Colon (tissue), 2 donors: Measurements from ENCODE around the gene CDC42BPA.

Experiments
- FAIRE-seq: peaks from 2 replicates; lab custom pipeline; 2012; peaks lifted over from hg19 to GRCh38; lab: Jason Lieb, UNC
- donor health status: control.
- donor health status: control.

CDC42BPA gene

DNA sequence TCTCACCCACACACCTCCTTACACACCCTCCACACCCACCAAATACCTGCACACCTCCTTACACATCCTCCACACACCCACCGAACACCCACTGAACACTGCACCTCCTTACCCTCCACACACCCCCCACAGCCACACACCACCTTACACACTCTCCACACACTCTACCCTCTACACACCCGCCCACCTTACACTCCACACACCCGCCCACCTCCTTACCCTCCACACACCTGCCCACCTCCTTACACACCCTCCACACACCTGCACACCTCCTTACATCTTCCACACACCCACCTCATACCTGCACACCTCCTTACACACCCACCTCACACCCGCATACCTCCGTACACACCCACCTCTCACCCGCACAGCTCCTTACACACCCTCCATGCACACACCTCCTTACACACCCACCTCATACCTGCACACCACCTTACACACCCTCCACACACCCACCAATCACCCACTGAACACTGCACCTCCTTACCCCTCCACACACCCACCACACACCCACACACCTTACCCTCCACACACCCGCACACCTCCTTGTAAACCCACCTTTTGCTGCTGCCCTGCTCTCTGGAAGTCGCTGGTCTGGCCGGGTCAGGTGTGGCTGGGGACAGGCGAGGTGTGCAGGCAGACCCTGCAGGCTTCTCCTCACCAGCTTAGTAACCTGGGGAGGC, 339.7 kb downstream of the CDC42BPA start:
- no peak for FAIRE-seq

DNA sequence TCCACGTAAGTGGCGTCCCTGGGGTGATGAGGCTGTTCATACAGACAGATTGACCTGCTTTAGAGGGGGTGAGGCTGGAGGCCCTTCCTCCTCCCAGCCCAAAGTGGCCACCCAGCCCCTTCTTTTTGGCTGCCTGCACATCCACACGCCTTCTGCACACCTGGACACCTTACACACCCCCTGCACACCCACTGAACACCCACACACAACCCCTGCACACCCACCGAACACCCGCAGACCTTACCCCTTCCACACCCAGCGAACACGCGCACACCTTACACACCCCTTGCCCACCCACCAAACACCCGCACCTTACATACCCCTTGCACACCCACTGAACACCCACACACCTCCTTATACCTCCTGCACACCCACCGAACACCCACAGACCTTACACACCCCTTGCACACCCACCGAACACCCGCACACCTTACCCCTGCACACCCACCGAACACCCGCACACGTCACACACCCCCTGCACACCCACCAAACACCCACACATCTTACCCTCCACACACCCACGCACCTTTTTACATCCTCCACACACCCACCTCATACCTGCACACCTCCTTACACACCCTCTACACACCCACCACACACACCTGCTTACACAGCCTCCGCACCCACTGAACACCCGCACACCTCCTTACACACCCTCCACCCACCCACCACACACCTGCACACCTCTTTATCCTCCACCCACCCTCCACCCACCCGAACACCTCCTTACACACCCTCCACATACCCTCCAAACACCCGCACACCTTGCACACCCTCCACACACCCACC, 340.5 kb downstream of the CDC42BPA start:
- no peak for FAIRE-seq

DNA sequence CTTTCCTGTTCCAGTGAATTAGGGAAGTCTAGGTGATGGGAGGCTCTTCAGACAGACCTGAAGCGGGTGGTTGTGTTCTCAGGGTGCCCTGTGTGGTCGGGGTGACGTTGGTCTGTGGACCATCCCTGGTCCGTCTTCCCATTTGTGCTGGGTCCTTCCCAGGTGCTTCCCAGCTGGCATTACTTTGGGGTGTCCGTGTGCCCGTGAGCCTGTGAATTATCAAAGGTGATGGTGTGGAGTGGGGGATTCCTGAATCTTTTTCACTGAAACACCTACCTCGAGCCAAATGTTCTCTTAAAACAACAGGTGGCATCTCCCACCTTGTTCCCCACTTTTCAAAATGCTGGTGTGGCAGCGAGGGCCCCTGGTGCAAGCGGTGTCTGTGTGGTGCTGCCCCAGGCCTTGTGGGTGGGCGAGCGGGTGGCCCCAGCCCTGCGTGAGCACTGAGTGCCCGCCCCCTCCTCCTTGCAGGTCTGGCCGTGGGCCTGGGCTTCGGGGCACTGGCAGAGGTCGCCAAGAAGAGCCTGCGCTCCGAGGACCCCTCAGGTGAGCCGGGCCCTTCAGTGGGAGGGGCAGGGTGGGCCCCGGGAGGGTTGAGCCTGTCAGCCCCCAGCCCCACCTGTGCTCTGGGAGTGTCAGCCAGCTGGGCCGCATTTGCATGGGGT, 341.2 kb downstream of the CDC42BPA start:
- no peak for FAIRE-seq

DNA sequence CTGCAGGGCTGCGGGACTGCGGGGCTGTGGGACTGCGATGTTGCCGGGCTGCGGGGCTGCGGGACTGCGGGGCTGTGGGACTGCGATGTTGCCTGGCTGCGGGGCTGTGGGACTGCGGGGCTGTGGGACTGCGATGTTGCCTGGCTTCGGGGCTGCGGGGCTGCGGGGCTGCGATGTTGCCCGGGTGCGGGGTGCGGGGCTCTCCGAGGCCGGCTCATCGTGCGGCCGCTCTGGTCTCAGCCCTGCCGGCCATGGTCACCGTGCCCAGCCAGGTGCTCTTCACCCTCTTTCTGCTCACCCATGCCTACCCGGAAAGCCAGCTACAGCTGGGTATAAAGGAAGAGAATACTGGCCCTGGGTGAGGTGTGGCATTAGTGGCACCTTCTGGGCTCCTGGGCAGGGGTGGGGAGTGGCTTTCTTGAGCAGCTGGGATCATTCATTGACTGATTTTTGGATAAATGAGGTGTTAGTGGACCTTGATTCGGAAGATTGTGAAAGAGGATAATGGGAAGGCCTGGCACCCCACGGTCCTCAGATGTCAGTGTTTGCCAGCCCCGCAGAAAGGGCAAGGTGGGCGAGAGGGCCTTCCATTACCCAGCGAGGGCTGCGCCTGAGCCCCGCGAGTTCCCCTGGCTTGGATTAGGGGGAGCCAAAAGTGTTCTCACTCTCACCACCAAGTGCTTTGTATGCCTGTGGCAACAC, 341.9 kb downstream of the CDC42BPA start:
- no peak for FAIRE-seq

DNA sequence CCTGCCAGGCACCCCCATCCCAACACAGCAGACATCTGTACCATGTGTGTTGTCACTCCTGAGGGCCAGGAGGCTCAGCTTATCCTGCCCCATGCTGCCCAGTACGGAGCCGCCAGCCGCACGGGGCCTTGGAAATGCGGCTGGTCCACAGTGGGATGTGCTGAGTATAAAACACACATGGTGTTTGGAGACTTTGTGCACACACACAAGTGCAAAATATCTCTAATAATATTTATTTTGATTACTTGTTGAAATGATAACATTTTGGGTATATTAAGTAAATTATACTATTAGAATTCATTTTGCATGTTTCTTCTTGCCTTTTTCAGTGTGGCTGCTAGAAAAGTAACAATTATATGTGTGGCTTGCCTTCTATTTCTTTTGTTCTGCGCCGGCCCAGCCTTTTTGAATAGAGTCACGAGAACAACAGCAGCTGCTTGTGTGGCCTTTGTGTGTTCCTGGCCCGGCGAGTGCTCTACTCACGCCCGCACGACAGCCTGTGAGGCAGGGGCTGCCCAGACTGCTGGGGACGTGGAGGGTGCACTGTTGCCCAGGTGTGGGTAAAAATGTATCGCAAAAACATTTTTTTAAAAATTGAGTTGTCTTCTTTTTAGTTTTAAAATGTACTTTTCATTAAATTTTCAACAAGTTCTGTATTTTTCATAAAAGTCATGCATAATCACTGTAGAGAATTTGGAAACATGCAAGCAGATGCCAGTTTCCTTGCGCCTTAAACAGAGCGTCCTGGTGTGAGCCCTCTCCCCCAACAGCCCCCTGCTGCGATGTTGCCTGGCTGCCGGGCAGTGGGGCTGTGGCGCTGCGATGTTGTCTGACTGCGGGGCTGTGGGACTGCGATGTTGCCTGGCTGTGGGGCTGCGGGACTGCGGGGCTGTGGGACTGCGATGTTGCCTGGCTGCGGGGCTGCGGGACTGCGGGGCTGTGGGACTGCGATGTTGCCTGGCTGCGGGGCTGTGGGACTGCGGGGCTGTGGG, 342.7 kb downstream of the CDC42BPA start:
- no peak for FAIRE-seq

DNA sequence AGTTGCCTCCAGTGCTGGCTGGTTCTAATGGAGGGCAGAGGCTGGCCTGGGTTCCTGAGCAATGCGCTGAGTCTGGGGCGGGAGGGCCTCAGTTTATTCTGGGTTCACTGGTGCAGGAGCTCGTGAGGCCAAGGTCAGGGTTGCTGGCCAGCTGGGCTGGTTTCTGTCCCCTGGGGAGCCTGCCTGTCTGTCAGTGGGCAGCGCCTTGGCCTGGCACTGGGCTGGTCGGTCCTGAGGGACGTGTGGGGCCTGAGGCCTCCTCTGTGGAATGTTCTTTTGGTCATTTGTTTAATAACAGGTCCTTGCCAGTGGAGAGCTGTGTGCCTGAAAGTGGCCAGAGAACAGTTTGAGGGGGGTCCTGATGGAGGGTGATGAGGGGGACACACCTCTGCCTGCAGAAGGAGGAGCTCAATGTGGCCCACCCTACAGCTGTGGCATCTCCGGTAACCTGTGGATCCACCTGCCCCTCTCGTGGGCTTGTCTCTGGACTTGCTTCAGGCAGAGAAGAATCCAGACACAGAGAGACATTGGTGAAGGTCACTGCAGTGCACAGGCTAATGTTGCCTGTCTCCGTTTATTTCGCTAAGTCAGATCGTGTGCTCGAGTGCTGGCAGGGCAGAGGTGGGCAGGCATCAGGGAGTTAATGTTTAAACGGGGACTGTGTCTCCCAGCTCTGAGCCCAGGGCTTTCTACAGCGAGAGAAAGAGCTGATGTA, 343.6 kb downstream of the CDC42BPA start:
- no peak for FAIRE-seq

DNA sequence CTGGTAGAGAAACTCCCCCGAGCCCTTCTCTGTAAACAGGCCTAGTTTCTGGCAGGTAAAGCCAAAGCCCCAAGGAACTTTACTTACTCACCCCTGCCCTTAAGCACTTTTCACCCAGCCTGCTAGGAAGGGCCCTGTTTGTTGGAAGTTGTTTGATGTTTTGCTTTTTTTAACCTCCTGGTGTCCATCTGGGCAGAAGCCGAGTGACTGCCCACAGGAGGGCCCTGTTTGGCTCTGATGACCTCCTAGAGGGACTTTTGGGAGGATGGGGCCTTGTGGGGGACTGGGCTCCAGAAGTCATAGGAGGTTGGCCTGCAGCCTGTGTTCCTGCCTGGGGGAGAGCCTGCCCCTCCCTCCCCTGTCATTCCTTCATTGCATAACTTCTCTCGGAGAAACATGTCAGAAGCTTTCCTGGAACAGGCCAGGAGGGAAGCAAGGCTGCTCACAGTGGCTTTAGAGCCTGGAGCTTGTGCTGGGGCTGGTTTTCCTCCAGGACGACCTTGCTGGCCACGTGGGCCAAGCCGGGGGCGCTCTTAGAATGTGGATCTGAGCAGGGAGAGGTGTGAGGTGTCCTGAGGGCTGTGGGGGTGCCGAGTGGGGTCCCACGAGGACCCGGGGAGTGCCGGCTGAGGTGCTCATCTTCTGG, 344.3 kb downstream of the CDC42BPA start:
- FAIRE-seq, result no peak

DNA sequence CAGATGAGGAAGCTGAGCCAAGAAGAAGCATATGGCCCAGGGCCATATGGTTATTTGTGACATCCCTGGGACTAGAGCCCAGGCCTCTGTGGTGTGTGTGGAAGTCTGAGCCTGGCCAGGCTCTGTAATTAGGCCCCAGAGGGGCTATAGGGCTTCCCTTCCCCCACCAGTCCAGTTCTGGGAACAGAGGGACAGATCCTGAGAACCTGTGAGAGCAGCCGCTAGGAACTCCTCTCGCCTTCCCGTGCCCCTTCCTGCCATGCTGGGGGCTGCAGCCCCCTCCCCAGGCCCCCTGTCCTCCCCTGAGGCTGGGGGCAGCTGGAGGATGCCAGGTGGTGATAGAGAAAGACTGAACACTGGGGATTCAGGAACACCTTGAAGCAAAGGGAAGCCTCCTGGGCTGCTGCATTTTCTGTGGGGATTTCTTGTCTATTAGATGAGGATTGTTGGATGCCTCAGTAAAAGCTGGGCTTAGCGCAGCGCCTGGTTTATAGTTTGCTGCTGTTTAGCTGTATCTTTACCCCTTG, 344.9 kb downstream of the CDC42BPA start:
- FAIRE-seq, result no peak

DNA sequence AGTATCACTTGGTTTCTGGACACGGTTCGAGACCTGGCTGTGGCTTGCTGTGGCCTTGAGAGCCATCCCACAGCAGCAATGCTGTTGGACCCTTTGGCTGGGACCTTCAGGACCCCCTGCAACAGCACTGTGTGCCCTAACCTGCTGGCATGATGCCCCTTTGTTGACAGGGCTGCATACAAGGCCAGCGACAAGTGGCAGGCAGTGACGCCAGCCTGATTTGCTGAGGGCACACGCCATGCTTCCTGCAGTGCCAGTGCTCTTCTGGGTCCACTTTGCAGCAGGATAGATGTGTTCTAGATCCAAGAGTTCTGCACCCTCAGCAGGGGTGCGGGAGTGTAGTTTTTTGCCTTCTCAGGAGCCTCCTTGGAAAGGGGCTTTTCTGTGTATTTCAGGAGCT, 345.4 kb downstream of the CDC42BPA start:
- FAIRE-seq, result no peak

DNA sequence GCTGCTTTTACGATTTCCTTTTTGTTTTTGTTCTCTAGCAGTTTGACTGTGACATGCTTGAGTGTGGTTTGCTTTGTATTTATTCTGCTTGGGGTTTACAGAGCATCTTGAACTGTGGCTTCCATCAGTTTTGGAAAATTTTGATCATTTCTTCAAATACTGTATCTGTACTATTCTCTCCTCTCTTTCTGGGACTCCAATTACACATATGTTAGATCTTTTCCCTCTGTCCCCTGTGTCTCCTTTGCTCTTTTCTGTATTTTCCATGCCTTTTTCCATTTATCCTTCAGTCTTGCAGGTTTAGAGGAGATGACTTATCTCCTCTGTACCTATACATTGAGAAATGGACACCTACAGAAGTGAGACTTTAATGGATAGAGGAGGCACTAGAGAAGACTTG, 346.5 kb downstream of the CDC42BPA start:
- FAIRE-seq, result no peak

DNA sequence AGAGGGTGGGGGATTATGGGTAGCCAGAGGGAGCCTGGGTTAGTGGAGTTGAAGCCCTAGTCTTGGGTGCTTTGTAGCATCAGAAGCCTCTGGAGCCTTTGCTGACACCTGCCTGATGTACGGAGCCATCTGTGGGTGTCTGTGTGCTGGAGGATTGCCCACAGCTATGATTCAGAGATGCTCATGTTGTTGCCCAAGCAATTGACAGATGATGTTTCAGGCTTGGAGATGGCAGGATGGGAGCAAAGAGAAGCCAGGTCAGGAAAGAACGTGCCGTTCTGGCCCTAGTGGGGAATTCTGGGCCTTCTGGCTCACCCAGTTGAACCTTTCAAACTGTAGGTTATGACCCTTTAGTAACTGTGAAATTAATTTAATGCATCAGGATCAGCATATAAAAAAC, 350.6 kb downstream of the CDC42BPA start:
- no peak for FAIRE-seq

DNA sequence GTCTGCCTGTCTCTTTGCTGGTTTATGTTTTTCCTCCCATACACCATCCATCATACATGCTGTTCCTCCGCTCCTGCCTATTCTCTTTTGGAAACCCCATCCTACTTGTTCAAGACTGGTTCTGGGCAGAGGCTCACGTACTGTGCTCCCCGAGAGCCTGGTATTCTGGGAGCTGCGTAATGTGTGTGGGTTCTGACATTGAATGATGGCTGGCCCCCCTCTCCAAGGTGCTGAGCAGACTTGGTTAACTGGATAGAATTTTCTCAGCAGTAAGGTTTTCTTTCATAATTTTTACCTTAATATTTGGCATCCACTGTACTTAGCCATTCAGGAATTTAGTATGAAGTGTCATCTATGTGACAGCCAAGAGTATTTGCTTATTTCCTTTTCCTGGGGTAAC, 351.6 kb downstream of the CDC42BPA start:
- no peak for FAIRE-seq

DNA sequence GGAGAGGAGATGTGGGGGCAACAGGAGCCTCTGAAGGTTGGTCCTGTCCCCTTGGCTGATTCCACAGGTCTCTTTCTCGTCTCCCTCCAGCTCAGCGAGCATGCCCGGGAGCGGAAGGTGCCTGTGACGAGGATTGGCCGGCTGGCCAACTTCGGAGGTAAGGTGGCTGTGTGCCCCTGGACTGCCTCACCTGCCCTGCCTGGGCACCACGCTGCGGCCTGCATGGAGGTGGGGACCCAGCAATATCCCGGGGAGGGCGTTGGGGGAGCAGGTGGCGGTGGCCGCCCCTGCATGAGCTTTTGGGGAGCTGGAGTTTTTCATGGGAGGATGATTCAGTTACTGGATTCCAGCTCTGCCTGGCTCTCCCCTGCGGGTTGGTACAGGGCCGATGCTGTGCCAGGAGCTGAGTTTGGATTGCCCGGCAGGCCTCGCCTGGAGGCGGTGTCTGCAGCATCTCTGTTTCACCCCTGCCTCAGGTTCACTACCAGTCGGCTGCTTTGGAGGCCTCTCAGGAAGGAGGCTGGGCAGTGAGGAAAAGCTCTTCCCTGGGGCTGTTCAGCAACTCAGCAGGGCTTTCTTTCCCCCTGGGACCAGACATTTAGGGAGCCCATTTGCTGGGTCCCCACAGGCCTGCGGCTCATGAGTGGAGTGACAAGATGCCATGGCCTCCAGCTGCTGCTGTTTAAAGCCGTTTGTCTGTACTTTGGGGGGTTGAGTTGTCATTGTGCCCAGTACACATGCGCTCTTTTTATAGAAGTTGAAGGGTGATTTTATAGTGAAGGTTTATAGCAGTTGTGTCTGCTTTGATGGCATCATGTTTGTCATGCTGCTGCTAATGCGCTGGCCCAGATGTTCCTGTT, 352.5 kb downstream of the CDC42BPA start:
- no peak for FAIRE-seq

DNA sequence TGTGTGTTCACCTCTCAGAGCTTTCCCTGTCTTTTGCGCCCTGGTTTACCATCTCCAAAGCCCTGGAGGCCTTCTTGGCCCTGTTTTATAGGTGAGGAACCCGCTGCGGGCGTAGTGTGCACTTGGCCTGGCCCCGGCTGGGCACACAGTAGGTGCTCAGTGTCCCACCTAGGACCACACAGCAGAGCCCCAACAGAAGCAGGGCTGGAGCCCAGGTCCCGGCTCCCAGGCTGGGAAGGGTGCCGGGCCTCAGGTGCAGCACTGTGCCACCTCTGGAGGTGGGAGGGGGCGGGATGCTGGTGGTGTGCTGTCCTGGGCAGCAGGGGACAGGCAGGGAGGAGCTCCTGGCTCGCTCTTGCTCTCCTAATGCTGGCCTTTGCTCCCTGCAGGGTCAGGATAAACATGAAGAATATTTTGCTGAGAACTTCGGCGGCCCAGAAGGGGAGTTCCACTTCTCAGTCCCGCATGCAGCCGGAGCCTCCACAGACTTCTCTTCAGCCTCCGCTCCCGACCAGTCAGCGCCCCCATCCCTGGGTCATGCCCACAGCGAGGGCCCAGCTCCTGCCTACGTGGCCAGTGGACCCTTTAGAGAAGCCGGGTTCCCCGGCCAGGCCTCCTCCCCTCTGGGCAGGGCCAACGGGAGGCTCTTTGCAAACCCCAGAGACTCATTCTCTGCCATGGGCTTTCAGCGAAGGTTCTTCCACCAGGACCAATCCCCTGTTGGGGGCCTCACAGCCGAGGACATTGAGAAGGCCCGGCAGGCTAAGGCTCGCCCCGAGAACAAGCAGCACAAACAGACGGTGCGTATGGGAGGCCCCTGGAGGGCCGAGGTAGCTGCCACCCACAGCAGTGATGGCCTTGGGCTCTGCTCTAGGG, 353.4 kb downstream of the CDC42BPA start:
- no peak for FAIRE-seq

DNA sequence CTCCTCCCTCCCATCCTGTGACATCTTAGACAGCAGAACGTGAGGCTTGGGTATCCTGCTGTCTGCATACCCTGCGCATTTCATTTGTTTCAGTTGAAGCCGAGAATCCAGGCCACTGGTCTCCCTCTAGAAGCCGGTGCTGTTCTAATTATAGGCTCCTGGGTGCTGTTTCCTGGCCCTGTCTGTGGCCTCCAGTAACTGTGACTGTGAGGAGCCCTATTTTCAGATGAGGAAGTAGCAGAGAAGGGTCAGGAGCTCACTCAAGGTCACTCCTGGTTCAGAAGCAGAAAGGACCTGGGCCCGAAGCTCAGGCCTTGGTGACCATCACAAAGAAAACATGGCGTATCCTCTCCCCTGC, 354.2 kb downstream of the CDC42BPA start:
- FAIRE-seq, result no peak

DNA sequence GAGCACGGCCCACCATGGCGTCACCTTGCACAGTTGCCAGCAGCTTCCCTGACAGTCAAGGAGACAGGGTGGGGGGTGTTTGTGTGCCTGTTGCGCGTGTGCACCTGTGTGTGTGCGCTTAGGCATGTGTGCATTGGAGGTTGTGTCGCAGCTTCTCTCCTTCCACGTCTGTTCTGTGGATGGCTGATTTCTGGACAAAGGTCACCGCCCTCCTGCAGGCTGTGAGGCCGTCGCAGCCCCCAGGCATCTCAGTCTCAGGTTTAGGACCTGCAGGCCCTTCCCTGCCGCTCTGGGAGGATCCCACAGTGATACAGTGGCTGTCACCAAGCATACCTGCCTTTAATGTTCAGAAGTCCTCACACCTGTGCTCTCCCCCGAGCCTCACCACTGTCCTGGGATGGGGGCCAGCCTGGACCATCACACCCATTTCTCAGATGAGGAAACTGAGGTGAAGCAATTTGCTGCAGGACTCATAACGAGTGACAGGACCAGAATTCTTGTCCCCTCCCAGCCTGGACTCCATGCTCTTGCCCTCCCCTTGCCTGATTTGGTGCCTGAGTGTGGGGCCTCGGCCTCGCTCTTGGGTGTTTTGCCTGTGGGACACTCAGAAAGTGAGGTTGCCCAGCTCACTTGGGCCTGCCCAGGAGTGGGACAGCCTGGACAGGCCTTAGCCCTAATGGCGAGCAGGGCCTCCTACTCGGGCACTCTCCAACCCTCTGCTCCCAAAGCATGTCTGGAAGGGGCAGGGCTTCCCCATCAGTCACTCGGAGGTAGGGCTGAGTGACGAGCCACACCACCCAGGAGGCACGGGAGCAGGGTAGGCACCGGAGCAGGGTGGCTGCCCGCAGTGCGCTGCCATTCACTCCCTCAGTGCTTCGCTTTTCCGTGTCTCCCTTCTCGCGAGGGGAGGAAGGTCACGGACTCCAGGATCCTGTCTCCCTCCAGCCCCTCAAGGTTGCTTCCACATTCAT, 355.6 kb downstream of the CDC42BPA start:
- FAIRE-seq, result no peak
